ENCODE data around the gene DPYSL4.

Gene DPYSL4

GRCh38 chr10:132166216-132166950, 20.4 kb upstream of the DPYSL4 start:
- no peak overlapping the region for H3K4me3 ChIP-seq
- TF ChIP-seq CTCF (IDR thresholded peaks at IDR 0.05) = no peak
- DNase-seq (ENCODE audit: low spot score) = no peak
- no peak overlapping the region for H3K27ac ChIP-seq

GRCh38 chr10:132167041-132167674, 19.6 kb upstream of the DPYSL4 start:
- no peak for DNase-seq (ENCODE audit: low spot score)
- no peak overlapping the region for H3K4me3 ChIP-seq
- H3K27ac ChIP-seq = no peak overlapping the region
- no peak for TF ChIP-seq CTCF (IDR thresholded peaks at IDR 0.05)

- no peak for DNase-seq (ENCODE audit: low spot score)
- H3K4me3 ChIP-seq = no peak overlapping the region
- TF ChIP-seq CTCF (IDR thresholded peaks at IDR 0.05) = no peak
- H3K27ac ChIP-seq = no peak overlapping the region
These were observed 18.8 kb upstream of the DPYSL4 start for GRCh38 chr10:132167976-132168375.

GRCh38 chr10:132168571-132169030, 18.1 kb upstream of the DPYSL4 start:
- no peak overlapping the region for H3K27ac ChIP-seq
- TF ChIP-seq CTCF (IDR thresholded peaks at IDR 0.05) = no peak
- DNase-seq (ENCODE audit: low spot score) = no peak
- H3K4me3 ChIP-seq = no peak overlapping the region

- Histone ChIP-seq H3K4me3 (no peak overlapping the region), H3K27ac (no peak overlapping the region)
- DNase-seq (ENCODE audit: low spot score) = no peak
- no peak for TF ChIP-seq CTCF (IDR thresholded peaks at IDR 0.05)
These were observed 17.6 kb upstream of the DPYSL4 start for GRCh38 chr10:132169031-132169765.

- no peak for TF ChIP-seq CTCF (IDR thresholded peaks at IDR 0.05)
- no peak for DNase-seq (ENCODE audit: low spot score)
- no peak overlapping the region for H3K27ac ChIP-seq
These were observed 16.8 kb upstream of the DPYSL4 start for GRCh38 chr10:132169766-132170560.

More at GRCh38 chr10:132169766-132170560, 16.8 kb upstream of the DPYSL4 start:
- no peak overlapping the region for H3K4me3 ChIP-seq
